PFSK-1 (cell line): Measurements from ENCODE around the gene CLIC6.

Source experiments
- FOXP2 ChIP-seq: optimal IDR thresholded peaks from 2 replicates; pipeline ENCODE3; 2011; ENCODE audit warnings: borderline replicate concordance, control low read depth, inconsistent platforms; ENCODE audit not compliant: insufficient read depth; ENCODE audit errors: extremely low read length, extremely low read depth
- POLR2AphosphoS5 ChIP-seq: IDR thresholded peaks from 2 replicates; pipeline ENCODE4 v1.6.1; 2012; ENCODE audit warnings: low read depth, mild to moderate bottlenecking, control low read depth, low read length, moderate library complexity
- SIN3A ChIP-seq: IDR thresholded peaks from 2 replicates; pipeline ENCODE4 v1.6.1; 2012; ENCODE audit warnings: mild to moderate bottlenecking, low read length, moderate library complexity, borderline replicate concordance; ENCODE audit not compliant: insufficient read depth
- TAF1 ChIP-seq: IDR thresholded peaks from 2 replicates; pipeline ENCODE4 v1.6.1; 2012; ENCODE audit warnings: low read length, control low read depth, borderline replicate concordance; ENCODE audit not compliant: insufficient read depth
- TF ChIP-seq, protein P1 (sequence below), 2 experiments: IDR thresholded peaks; 2 replicates each; pipeline versions ENCODE4 v1.6.1 to v1.8.0; 2011 to 2012; ENCODE audit warnings: low read depth in 2 of 2, low read length in 2 of 2, control low read depth in 1 of 2, inconsistent platforms in 1 of 2, mild to moderate bottlenecking in 1 of 2, moderate library complexity in 1 of 2; ENCODE audit not compliant: insufficient read depth in 1 of 2

The CLIC6 gene

DNA sequence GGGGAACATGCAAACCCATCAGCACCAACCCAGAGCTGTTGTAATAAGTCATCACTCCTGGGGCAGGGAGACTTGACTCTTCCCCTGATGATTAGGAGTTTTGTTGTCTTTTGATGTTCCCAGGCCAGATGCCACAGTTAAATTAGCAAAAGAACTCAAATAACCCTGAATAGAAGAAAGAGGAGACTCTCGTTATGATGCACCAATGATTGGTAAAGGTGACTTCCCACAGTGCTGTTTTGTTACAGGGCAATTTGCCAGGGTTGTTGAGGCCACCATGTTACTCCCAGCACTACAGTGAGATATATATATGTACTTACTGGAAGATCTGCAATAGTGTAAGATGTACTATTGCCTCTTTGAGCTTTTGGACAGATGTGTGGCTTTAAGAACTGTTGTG is 29.5 kb upstream of the CLIC6 start:
- TF ChIP-seq, protein P1, sequence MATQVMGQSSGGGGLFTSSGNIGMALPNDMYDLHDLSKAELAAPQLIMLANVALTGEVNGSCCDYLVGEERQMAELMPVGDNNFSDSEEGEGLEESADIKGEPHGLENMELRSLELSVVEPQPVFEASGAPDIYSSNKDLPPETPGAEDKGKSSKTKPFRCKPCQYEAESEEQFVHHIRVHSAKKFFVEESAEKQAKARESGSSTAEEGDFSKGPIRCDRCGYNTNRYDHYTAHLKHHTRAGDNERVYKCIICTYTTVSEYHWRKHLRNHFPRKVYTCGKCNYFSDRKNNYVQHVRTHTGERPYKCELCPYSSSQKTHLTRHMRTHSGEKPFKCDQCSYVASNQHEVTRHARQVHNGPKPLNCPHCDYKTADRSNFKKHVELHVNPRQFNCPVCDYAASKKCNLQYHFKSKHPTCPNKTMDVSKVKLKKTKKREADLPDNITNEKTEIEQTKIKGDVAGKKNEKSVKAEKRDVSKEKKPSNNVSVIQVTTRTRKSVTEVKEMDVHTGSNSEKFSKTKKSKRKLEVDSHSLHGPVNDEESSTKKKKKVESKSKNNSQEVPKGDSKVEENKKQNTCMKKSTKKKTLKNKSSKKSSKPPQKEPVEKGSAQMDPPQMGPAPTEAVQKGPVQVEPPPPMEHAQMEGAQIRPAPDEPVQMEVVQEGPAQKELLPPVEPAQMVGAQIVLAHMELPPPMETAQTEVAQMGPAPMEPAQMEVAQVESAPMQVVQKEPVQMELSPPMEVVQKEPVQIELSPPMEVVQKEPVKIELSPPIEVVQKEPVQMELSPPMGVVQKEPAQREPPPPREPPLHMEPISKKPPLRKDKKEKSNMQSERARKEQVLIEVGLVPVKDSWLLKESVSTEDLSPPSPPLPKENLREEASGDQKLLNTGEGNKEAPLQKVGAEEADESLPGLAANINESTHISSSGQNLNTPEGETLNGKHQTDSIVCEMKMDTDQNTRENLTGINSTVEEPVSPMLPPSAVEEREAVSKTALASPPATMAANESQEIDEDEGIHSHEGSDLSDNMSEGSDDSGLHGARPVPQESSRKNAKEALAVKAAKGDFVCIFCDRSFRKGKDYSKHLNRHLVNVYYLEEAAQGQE (IDR thresholded peaks at IDR 0.05; ENCODE audit: insufficient read depth in 1 of 2, low read depth in 2 of 2, low read length in 2 of 2): no peak
- TF ChIP-seq SIN3A (no peak), FOXP2 (no peak), TAF1 (no peak), POLR2AphosphoS5 (no peak)

DNA sequence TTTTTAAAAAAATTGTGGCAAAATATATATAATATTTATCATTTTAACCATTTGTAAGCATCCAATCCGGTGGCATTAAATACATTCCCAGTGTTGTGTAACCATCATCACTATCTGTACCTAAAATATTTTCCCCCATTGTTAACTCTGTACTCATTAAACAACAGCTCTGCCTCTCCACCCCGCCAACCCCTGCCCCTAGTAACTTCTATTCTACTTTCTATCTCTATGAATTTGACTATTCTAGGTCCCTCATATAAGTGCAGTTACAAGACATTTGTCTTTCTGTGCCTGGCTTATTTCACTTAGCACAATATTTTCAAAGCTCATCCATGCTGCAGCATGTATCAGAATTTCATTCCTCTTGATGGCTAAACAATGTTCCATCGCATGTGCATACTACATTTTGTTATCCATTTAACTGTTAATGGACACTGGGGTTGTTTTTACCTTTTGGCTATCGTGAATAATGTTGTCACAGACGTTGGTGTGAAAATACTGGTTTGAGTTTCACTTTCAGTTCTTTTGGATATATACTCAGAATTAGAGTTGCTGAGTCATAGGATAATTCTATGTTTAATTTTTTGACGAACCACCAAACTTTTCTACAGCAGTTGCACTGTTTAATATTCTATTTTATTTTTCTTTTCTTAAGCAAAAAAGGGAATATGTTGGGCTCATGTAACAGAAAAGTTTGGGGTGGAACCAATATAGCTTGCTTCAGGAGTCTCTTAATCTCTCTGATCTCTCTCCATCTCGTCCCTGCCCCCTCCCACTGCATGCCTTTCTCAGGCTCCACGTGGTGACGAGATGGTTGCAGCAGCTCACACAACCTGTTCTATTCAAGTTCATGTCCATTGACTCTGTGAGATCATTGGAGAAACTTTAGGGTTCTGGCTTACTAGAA is 28.7 kb upstream of the CLIC6 start:
- TF ChIP-seq FOXP2 (no peak), SIN3A (no peak), TAF1 (no peak), POLR2AphosphoS5 (no peak)
- TF ChIP-seq, protein P1 (IDR thresholded peaks at IDR 0.05; ENCODE audit: insufficient read depth in 1 of 2, low read depth in 2 of 2, low read length in 2 of 2): no peak

DNA sequence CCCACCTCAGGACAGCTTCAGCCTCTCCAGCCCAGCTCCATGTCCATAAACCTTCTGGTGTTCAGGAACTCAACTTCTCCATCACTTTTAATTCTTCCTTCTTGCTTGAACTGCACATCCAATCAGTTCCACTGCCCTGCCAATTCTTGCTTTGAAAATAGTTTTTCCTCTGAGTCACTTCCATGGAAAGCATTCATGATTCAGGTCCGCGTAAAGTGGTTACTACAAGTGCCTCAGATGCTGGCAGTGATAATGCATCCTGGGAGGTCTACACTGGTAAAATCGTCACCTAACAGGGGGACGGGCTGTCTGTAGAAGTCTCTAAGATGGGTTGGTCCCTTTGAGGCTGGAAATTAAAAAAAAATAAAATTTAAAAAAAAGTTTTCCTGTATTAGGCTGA is 27.9 kb upstream of the CLIC6 start:
- TF ChIP-seq SIN3A (no peak), FOXP2 (no peak), TAF1 (no peak), POLR2AphosphoS5 (no peak)
- TF ChIP-seq, protein P1 (IDR thresholded peaks at IDR 0.05; ENCODE audit: insufficient read depth in 1 of 2, low read depth in 2 of 2, low read length in 2 of 2): no peak

DNA sequence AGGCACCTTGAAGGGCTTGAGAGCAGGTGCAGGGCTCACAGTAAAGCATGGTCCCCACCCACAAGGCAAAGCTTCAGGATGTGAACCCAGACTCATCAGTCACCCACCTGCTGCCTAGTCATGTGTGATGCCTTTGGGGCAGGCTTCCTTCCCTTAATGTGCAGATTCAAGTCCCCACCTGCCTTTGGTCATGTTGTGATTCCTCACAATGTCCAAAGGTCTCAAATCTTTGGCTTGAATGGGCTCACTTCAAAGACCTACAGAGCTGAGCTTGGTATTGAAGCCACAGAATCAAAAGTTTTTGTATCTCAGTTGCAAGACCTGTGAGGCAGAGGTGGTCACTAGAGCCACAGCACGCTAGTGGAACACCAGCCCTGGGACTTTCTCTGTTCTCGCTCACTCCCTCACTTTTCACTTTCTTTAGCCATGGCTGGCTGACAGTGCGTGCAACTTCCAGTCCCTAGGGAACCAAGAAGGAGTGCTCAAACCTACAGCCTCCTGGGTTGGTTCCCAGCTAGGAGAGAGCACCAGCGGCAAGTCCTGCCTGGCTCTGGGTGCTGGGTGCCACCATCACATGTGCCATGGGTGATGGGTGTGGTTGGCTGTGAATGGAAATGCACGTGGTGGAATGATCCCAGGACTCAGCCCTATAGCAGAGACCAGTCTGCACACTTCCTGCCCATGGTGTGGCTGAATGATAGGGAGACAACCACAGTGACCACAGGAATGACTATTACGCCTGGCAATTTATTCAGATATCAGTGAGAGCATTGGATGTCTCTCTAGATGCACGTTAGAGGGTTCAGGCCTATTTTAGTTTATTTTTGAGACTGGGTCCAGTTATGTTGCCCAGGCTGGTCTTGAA is 26.4 kb upstream of the CLIC6 start:
- TF ChIP-seq FOXP2 (no peak), POLR2AphosphoS5 (no peak), TAF1 (no peak), SIN3A (no peak)
- TF ChIP-seq, protein P1 (IDR thresholded peaks at IDR 0.05; ENCODE audit: insufficient read depth in 1 of 2, low read depth in 2 of 2, low read length in 2 of 2): no peak
